ENCODE data around the gene DIAPH2.

DNA sequence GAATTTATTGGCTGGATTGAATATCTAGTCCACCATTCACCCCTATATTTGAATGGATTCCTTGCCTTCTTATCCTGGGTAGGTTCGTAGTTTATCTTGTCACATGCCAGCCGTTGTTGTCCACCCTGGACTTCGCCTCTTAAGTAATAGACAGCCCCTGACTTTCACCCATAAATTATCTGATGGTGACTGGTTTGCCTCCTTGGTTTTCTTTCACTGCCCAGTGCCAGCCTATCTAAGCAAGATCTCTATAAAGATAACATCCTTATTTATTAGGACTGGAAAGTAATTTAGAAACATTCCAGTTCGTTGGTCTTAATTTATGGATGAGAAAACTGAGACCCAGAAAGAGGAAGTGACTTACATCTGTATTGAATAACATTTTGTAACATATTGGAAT, 609.4 kb downstream of the DIAPH2 start:
- TF ChIP-seq, protein P1, sequence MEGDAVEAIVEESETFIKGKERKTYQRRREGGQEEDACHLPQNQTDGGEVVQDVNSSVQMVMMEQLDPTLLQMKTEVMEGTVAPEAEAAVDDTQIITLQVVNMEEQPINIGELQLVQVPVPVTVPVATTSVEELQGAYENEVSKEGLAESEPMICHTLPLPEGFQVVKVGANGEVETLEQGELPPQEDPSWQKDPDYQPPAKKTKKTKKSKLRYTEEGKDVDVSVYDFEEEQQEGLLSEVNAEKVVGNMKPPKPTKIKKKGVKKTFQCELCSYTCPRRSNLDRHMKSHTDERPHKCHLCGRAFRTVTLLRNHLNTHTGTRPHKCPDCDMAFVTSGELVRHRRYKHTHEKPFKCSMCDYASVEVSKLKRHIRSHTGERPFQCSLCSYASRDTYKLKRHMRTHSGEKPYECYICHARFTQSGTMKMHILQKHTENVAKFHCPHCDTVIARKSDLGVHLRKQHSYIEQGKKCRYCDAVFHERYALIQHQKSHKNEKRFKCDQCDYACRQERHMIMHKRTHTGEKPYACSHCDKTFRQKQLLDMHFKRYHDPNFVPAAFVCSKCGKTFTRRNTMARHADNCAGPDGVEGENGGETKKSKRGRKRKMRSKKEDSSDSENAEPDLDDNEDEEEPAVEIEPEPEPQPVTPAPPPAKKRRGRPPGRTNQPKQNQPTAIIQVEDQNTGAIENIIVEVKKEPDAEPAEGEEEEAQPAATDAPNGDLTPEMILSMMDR (conservative IDR thresholded peaks at IDR 0.05 in 1 of 2, IDR thresholded peaks at IDR 0.05 in 1 of 2; ENCODE audit: low read depth in 1 of 2, low read length in 2 of 2) = no peak
- no peak for TF ChIP-seq EZH2 (IDR thresholded peaks at IDR 0.05; ENCODE audit: low read length, missing control alignments)

Measured in fibroblast of lung (primary cell).